SW480 (cell line): Measurements from ENCODE around the gene SPOCK1.

Source experiments
- DNase-seq: peaks from one replicate; pipeline ENCODE4 v3.0.0-alpha.2; 2016; ENCODE audit warnings: low spot score

Gene SPOCK1

GRCh38 chr5:137292461-137293027 is 206.6 kb downstream of the SPOCK1 start:
- no peak for DNase-seq

- no peak for DNase-seq
Observed at GRCh38 chr5:137291436-137291835, 207.7 kb downstream of the SPOCK1 start.

GRCh38 chr5:137291031-137291430 is 208.1 kb downstream of the SPOCK1 start:
- no peak for DNase-seq

GRCh38 chr5:137290373-137290772 is 208.8 kb downstream of the SPOCK1 start:
- no peak for DNase-seq

GRCh38 chr5:137289856-137290255 is 209.3 kb downstream of the SPOCK1 start:
- no peak for DNase-seq

- no peak for DNase-seq
Observed at GRCh38 chr5:137287569-137287968, 211.6 kb downstream of the SPOCK1 start.

GRCh38 chr5:137286025-137286610 is 213.0 kb downstream of the SPOCK1 start:
- no peak for DNase-seq

- no peak for DNase-seq
Observed at GRCh38 chr5:137283801-137284200, 215.3 kb downstream of the SPOCK1 start.

- DNase-seq, result no peak
Observed at GRCh38 chr5:137282216-137282615, 216.9 kb downstream of the SPOCK1 start.

- no peak for DNase-seq
Observed at GRCh38 chr5:137281201-137281600, 217.9 kb downstream of the SPOCK1 start.

- no peak for DNase-seq
Observed at GRCh38 chr5:137280656-137281055, 218.5 kb downstream of the SPOCK1 start.

GRCh38 chr5:137279521-137280231 is 219.4 kb downstream of the SPOCK1 start:
- DNase-seq, result no peak

GRCh38 chr5:137278476-137278875 is 220.7 kb downstream of the SPOCK1 start:
- no peak for DNase-seq

- DNase-seq, result no peak
Observed at GRCh38 chr5:137275083-137275482, 224.0 kb downstream of the SPOCK1 start.

GRCh38 chr5:137273511-137273910 is 225.6 kb downstream of the SPOCK1 start:
- DNase-seq, result no peak

- DNase-seq, result no peak
Observed at GRCh38 chr5:137272831-137273230, 226.3 kb downstream of the SPOCK1 start.

GRCh38 chr5:137269946-137270345 is 229.2 kb downstream of the SPOCK1 start:
- no peak for DNase-seq

- DNase-seq, result no peak
Observed at GRCh38 chr5:137269274-137269673, 229.9 kb downstream of the SPOCK1 start.

GRCh38 chr5:137268646-137269045 is 230.5 kb downstream of the SPOCK1 start:
- DNase-seq, result no peak

GRCh38 chr5:137266186-137266585 is 232.9 kb downstream of the SPOCK1 start:
- no peak for DNase-seq

GRCh38 chr5:137265457-137265856 is 233.7 kb downstream of the SPOCK1 start:
- DNase-seq, result no peak

- no peak for DNase-seq
Observed at GRCh38 chr5:137264573-137264972, 234.6 kb downstream of the SPOCK1 start.

GRCh38 chr5:137264041-137264440 is 235.1 kb downstream of the SPOCK1 start:
- no peak for DNase-seq
